Measurements from ENCODE around the gene MSI2. TPM values are rescaled to one million over a fixed set of nuclear protein-coding genes. Genes with fewer than 3 reads are reported as not detected.

MSI2 gene
- polyA plus RNA-seq, 1 of the 3 experiments (the other 2 are of a cell fraction) = 24.1 TPM

- H3K9me2 ChIP-seq = no peaks in the 10 kb centered on the region
- H3K79me2 ChIP-seq (ENCODE audit: insufficient read depth) = no peaks in the 10 kb centered on the region
- ChIA-PET CTCF (interaction anchor here (1.1 to 2.3 kb wide), 5 partner anchors 12 to 417 kb away, joined by 3 to 6 read pairs (median 4); no protein-coding TSS in a partner anchor), POLR2A (interaction anchor here (0.6 to 0.8 kb wide), 2 partner anchors 16 to 73 kb away, joined by 3 to 5 read pairs; no protein-coding TSS in a partner anchor)
- no peaks in the 10 kb centered on the region for H3K27me3 ChIP-seq (ENCODE audit: insufficient read depth)
- H2AFZ ChIP-seq (ENCODE audit: low read depth) = no peak overlapping the region
- H3K27ac ChIP-seq (ENCODE audit: low read depth in 2 of 2, low read length in 1 of 2) = peak overlapping the region in 1 of 2 experiments; percentile 92; a peak in 1 of 4 replicates
- H3K9me3 ChIP-seq = no peaks in the 10 kb centered on the region
- 89% methylated on average over 13 of the region's 13 CpGs for WGBS (ENCODE audit: low lambda C conversion rate)
- TF ChIP-seq POLR2AphosphoS5 (IDR thresholded peaks at IDR 0.05; ENCODE audit: low read depth, low read length) = no peak
- TF ChIP-seq, protein P1, sequence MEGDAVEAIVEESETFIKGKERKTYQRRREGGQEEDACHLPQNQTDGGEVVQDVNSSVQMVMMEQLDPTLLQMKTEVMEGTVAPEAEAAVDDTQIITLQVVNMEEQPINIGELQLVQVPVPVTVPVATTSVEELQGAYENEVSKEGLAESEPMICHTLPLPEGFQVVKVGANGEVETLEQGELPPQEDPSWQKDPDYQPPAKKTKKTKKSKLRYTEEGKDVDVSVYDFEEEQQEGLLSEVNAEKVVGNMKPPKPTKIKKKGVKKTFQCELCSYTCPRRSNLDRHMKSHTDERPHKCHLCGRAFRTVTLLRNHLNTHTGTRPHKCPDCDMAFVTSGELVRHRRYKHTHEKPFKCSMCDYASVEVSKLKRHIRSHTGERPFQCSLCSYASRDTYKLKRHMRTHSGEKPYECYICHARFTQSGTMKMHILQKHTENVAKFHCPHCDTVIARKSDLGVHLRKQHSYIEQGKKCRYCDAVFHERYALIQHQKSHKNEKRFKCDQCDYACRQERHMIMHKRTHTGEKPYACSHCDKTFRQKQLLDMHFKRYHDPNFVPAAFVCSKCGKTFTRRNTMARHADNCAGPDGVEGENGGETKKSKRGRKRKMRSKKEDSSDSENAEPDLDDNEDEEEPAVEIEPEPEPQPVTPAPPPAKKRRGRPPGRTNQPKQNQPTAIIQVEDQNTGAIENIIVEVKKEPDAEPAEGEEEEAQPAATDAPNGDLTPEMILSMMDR (IDR thresholded peaks at IDR 0.05) = no peak
- no peak for TF ChIP-seq SMC3 (IDR thresholded peaks at IDR 0.05; ENCODE audit: low read depth, low read length)
- TF ChIP-seq, protein P2, sequence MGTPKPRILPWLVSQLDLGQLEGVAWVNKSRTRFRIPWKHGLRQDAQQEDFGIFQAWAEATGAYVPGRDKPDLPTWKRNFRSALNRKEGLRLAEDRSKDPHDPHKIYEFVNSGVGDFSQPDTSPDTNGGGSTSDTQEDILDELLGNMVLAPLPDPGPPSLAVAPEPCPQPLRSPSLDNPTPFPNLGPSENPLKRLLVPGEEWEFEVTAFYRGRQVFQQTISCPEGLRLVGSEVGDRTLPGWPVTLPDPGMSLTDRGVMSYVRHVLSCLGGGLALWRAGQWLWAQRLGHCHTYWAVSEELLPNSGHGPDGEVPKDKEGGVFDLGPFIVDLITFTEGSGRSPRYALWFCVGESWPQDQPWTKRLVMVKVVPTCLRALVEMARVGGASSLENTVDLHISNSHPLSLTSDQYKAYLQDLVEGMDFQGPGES (IDR thresholded peaks at IDR 0.05; ENCODE audit: low read depth, low read length) = no peak
- no peak for TF ChIP-seq EP300 (IDR thresholded peaks at IDR 0.05; ENCODE audit: borderline replicate concordance in 1 of 2, low read depth in 1 of 2, low read length in 1 of 2)
- no peak for TF ChIP-seq FOSL2 (IDR thresholded peaks at IDR 0.05; ENCODE audit: borderline replicate concordance, low read depth)
- H3K4me3 ChIP-seq (ENCODE audit: low read depth in 2 of 2, low read length in 1 of 2) = no peak overlapping the region
- no peaks in the 10 kb centered on the region for H3K36me3 ChIP-seq (replicated peaks in 1 of 2; ENCODE audit: control insufficient read depth in 1 of 2, insufficient read depth in 2 of 2, low read length in 1 of 2)
- H3K9ac ChIP-seq = no peak overlapping the region
- no peak for DNase-seq
- peaks cover 3% of the 10 kb centered on the region for H3F3A ChIP-seq (replicated peaks; ENCODE audit: insufficient read depth)
- H4K20me1 ChIP-seq (ENCODE audit: insufficient read depth) = no peaks in the 10 kb centered on the region
- peaks cover 0 to 60% of the 10 kb centered on the region in 2 experiments; a peak in 3 of 4 replicates for H3K4me1 ChIP-seq (ENCODE audit: control insufficient read depth in 1 of 2, insufficient read depth in 2 of 2, low read depth in 1 of 2, low read length in 1 of 2)
- no peak overlapping the region for H3K4me2 ChIP-seq
These were observed 110.4 kb downstream of the MSI2 start for GRCh38 chr17:57366558-57367351.

DNA sequence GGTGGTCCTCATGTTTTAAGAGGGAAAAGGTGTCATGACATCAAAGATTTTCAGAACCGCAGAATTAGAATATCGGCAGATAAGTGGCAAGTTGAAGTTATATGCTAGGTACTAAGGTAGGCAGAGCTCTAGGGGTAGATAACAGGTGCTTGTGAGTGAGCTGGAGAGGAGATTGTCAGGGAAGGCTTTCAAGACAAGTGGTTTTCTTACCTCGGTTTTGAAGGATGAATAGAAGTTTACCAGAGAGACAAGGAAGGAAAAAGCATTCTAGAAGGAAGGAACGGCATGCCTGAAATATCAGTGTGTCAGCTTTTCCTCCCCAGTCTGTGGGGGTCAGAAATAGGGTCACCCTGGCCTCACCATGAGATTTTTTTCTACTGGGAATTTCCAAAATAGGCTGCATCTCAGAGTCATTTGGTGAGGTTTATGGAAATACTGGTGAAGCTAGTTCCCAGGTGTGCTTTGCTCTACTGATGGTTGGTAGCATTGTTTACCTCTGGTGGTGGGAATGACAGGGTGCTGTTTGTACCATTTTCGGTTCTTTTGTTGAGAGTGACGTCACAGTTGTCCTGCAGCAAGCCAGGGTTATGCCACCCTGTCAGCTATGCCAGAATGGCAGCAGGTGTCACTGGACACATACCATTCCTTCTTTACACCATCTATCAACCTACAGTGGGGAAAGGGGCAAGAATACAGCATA is 112.5 kb downstream of the MSI2 start:
- Histone ChIP-seq H3K9me3 (peaks cover 3% of the 10 kb centered on the region; the same call in 1 of the 2 replicates), H3K27me3 (ENCODE audit: insufficient read depth) (no peaks in the 10 kb centered on the region), H3K36me3 (replicated peaks in 1 of 2; ENCODE audit: control insufficient read depth in 1 of 2, insufficient read depth in 2 of 2, low read length in 1 of 2) (peaks cover 0 to 7% of the 10 kb centered on the region in 2 experiments), H3K27ac (ENCODE audit: low read depth in 2 of 2, low read length in 1 of 2) (peak overlapping the region in 1 of 2 experiments; percentile 88; a peak in 2 of 4 replicates), H3F3A (replicated peaks; ENCODE audit: insufficient read depth) (peaks cover 3% of the 10 kb centered on the region), H2AFZ (ENCODE audit: low read depth) (no peak overlapping the region), H3K4me3 (ENCODE audit: low read depth in 2 of 2, low read length in 1 of 2) (no peak overlapping the region), H3K79me2 (ENCODE audit: insufficient read depth) (no peaks in the 10 kb centered on the region), H3K9me2 (no peaks in the 10 kb centered on the region), H4K20me1 (ENCODE audit: insufficient read depth) (no peaks in the 10 kb centered on the region), H3K4me1 (ENCODE audit: control insufficient read depth in 1 of 2, insufficient read depth in 2 of 2, low read depth in 1 of 2, low read length in 1 of 2) (peaks cover 0 to 55% of the 10 kb centered on the region in 2 experiments; a peak in 3 of 4 replicates), H3K4me2 (no peak overlapping the region), H3K9ac (no peak overlapping the region)
- ChIA-PET POLR2A (no interaction called here), CTCF (interaction anchor here (0.8 to 2.3 kb wide), 8 partner anchors 52 to 415 kb away, joined by 3 to 7 read pairs (median 3); no protein-coding TSS in a partner anchor)
- no peak for DNase-seq
- WGBS (ENCODE audit: low lambda C conversion rate) = 96% methylated on average over 6 of the region's 6 CpGs
- TF ChIP-seq RAD21 (IDR thresholded peaks at IDR 0.05; ENCODE audit: low read length) = peak; percentile 23; the same call in 1 of the 2 replicates
- TF ChIP-seq, protein P3, sequence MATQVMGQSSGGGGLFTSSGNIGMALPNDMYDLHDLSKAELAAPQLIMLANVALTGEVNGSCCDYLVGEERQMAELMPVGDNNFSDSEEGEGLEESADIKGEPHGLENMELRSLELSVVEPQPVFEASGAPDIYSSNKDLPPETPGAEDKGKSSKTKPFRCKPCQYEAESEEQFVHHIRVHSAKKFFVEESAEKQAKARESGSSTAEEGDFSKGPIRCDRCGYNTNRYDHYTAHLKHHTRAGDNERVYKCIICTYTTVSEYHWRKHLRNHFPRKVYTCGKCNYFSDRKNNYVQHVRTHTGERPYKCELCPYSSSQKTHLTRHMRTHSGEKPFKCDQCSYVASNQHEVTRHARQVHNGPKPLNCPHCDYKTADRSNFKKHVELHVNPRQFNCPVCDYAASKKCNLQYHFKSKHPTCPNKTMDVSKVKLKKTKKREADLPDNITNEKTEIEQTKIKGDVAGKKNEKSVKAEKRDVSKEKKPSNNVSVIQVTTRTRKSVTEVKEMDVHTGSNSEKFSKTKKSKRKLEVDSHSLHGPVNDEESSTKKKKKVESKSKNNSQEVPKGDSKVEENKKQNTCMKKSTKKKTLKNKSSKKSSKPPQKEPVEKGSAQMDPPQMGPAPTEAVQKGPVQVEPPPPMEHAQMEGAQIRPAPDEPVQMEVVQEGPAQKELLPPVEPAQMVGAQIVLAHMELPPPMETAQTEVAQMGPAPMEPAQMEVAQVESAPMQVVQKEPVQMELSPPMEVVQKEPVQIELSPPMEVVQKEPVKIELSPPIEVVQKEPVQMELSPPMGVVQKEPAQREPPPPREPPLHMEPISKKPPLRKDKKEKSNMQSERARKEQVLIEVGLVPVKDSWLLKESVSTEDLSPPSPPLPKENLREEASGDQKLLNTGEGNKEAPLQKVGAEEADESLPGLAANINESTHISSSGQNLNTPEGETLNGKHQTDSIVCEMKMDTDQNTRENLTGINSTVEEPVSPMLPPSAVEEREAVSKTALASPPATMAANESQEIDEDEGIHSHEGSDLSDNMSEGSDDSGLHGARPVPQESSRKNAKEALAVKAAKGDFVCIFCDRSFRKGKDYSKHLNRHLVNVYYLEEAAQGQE (IDR thresholded peaks at IDR 0.05; ENCODE audit: low read depth, low read length) = no peak
- TF ChIP-seq SMC3 (IDR thresholded peaks at IDR 0.05; ENCODE audit: low read depth, low read length) = peak; percentile 14
